ENCODE data around the gene BCR. TPM values are rescaled to one million over a fixed set of nuclear protein-coding genes. Genes with fewer than 3 reads are reported as not detected.

The BCR gene
- total RNA-seq, 1 experiment from 2014 or later: 129 TPM

DNA sequence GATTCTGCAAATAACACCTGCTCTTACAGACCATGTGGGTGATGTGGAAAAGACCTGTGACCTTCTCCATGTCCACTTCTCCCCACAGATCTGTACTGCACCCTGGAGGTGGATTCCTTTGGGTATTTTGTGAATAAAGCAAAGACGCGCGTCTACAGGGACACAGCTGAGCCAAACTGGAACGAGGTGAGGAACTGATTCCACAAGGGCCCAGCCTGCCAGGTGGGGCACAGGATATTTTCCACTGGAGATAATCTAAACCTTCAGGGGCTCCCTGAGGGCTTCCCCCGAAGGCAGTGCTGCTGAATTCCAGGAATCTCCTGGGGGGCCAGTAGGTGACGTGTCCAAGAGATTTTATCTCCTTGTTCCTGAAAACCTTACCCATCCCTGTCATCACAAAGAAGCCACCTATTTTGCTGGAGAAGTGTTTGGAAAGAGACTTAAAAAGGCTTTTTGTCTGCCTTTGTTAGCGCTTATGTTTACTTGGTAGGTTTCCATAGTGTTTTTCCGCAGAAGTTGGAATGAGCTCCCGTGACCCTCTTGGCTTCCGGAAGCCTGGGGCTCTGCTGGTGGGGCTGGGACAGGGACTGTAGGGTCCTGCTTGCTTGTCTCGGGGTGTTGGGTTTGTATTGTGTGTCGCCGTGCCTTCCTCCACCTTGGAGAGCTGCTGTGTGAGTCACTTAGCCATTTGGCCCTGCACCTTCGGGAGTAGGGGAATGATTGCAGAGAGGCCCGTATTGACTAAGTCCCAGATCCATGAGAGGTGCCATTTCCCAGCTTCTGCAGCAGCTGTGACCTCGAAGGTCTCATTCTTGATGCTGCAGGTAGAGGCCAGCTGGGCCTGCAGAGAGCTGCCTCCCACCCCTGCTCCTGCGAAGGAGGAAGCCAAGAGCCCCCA, 112.4 kb downstream of the BCR start:
- H3K36me3 Mint-ChIP-seq: peaks cover 69% of the 10 kb centered on the region
- no peaks in the 10 kb centered on the region for H3K27me3 Mint-ChIP-seq (ENCODE audit: low read depth)
- H3K4me1 Mint-ChIP-seq: no peaks in the 10 kb centered on the region
- no peak overlapping the region for H3K4me3 Mint-ChIP-seq
- CTCF ChIA-PET: no interaction called here
- ATAC-seq (no peak), DNase-seq (ENCODE audit: low spot score) (no peak)
- no peak for TF ChIP-seq GRHL2 (CRISPR knock-in tag; IDR thresholded peaks at IDR 0.05; ENCODE audit: insufficient replicate concordance, severe bottlenecking)
- no peak for TF ChIP-seq TEAD4 (CRISPR knock-in tag; IDR thresholded peaks at IDR 0.05)
- no peak for TF ChIP-seq MXD4 (CRISPR knock-in tag; IDR thresholded peaks at IDR 0.05; ENCODE audit: borderline replicate concordance)
- TF ChIP-seq NR3C1 (CRISPR knock-in tag; conservative IDR thresholded peaks at IDR 0.05; ENCODE audit: low read depth): no peak
- no peak for TF ChIP-seq TCF7 (CRISPR knock-in tag; IDR thresholded peaks at IDR 0.05; ENCODE audit: low read depth)
- no peak for TF ChIP-seq TEAD1 (CRISPR knock-in tag; IDR thresholded peaks at IDR 0.05)
- POLR2A ChIA-PET: no interaction called here
- no peaks in the 10 kb centered on the region for H3K9me3 Mint-ChIP-seq
- H3K27ac Mint-ChIP-seq: no peak overlapping the region

DNA sequence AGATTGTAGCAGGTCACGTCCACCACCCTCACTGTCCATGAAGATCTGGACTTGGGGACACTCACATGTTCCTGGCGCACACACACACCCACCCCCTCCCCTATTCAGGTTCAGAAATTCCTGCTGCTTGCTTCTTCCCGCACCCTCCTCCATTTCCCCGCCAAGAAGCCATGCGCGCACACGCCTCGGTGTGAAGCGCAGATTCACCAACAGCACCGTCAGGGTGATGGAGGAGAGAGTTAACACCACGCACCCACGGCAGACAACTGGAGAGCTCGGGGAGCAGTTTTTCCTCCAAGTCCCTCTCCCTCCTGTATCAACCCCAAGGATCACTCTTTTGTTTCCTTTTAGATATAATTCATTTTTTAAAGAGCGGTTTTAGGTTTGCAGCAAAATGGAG, 113.4 kb downstream of the BCR start:
- Mint-ChIP-seq H3K36me3 (peaks cover 76% of the 10 kb centered on the region), H3K4me1 (no peaks in the 10 kb centered on the region), H3K27ac (no peak overlapping the region), H3K9me3 (no peaks in the 10 kb centered on the region), H3K27me3 (ENCODE audit: low read depth) (no peaks in the 10 kb centered on the region), H3K4me3 (no peak overlapping the region)
- ATAC-seq (no peak), DNase-seq (ENCODE audit: low spot score) (no peak)
- no peak for TF ChIP-seq NR1H2 (CRISPR knock-in tag; IDR thresholded peaks at IDR 0.05)
- TF ChIP-seq, protein P1, sequence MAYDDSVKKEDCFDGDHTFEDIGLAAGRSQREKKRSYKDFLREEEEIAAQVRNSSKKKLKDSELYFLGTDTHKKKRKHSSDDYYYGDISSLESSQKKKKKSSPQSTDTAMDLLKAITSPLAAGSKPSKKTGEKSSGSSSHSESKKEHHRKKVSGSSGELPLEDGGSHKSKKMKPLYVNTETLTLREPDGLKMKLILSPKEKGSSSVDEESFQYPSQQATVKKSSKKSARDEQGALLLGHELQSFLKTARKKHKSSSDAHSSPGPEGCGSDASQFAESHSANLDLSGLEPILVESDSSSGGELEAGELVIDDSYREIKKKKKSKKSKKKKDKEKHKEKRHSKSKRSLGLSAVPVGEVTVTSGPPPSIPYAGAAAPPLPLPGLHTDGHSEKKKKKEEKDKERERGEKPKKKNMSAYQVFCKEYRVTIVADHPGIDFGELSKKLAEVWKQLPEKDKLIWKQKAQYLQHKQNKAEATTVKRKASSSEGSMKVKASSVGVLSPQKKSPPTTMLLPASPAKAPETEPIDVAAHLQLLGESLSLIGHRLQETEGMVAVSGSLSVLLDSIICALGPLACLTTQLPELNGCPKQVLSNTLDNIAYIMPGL (CRISPR knock-in tag; IDR thresholded peaks at IDR 0.05): no peak
- TF ChIP-seq, protein P2, sequence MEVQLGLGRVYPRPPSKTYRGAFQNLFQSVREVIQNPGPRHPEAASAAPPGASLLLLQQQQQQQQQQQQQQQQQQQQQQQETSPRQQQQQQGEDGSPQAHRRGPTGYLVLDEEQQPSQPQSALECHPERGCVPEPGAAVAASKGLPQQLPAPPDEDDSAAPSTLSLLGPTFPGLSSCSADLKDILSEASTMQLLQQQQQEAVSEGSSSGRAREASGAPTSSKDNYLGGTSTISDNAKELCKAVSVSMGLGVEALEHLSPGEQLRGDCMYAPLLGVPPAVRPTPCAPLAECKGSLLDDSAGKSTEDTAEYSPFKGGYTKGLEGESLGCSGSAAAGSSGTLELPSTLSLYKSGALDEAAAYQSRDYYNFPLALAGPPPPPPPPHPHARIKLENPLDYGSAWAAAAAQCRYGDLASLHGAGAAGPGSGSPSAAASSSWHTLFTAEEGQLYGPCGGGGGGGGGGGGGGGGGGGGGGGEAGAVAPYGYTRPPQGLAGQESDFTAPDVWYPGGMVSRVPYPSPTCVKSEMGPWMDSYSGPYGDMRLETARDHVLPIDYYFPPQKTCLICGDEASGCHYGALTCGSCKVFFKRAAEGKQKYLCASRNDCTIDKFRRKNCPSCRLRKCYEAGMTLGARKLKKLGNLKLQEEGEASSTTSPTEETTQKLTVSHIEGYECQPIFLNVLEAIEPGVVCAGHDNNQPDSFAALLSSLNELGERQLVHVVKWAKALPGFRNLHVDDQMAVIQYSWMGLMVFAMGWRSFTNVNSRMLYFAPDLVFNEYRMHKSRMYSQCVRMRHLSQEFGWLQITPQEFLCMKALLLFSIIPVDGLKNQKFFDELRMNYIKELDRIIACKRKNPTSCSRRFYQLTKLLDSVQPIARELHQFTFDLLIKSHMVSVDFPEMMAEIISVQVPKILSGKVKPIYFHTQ (CRISPR knock-in tag; IDR thresholded peaks at IDR 0.05): no peak
- TF ChIP-seq, protein P3, sequence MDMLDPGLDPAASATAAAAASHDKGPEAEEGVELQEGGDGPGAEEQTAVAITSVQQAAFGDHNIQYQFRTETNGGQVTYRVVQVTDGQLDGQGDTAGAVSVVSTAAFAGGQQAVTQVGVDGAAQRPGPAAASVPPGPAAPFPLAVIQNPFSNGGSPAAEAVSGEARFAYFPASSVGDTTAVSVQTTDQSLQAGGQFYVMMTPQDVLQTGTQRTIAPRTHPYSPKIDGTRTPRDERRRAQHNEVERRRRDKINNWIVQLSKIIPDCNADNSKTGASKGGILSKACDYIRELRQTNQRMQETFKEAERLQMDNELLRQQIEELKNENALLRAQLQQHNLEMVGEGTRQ (CRISPR knock-in tag; IDR thresholded peaks at IDR 0.05): no peak
- no peak for TF ChIP-seq GRHL2 (CRISPR knock-in tag; IDR thresholded peaks at IDR 0.05; ENCODE audit: insufficient replicate concordance, severe bottlenecking)
- TF ChIP-seq RORB (CRISPR knock-in tag; IDR thresholded peaks at IDR 0.05): no peak
- no peak for TF ChIP-seq ESRRA (CRISPR knock-in tag; IDR thresholded peaks at IDR 0.05; ENCODE audit: borderline replicate concordance)
- no peak for TF ChIP-seq ZNF317 (CRISPR knock-in tag; IDR thresholded peaks at IDR 0.05; ENCODE audit: borderline replicate concordance, low read depth)
- no peak for TF ChIP-seq MXD4 (CRISPR knock-in tag; IDR thresholded peaks at IDR 0.05; ENCODE audit: borderline replicate concordance)
- no peak for TF ChIP-seq CREM (CRISPR knock-in tag; IDR thresholded peaks at IDR 0.05)
- TF ChIP-seq JUN (CRISPR knock-in tag; IDR thresholded peaks at IDR 0.05): no peak
- no peak for TF ChIP-seq ZNF671 (CRISPR knock-in tag; IDR thresholded peaks at IDR 0.05)
- POLR2A ChIA-PET: no interaction called here
- CTCF ChIA-PET: interaction anchor here (1.6 kb wide), 1 partner anchor 12 kb away, joined by 4 read pairs; no protein-coding TSS in a partner anchor

DNA sequence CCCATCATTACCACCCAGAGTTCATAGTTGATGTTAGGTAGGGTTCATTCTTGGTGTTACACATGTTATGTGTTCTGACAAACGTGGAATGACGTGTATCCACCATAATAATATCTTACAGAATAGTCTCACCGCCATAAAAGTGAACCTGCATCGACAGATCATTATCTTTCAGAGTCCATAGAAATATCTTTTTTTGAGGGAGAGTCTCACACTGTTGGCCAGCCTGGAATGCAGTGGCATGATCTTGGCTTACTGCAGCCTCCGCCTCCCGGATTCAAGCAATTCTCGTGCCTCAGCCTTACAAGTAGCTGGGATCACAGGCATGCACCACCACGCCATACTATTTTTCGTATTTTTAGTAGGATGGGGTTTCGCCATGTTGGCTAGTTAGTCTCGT, 113.9 kb downstream of the BCR start:
- DNase-seq (ENCODE audit: low spot score) (no peak), ATAC-seq (no peak)
- H3K4me1 Mint-ChIP-seq: no peaks in the 10 kb centered on the region
- POLR2A ChIA-PET: no interaction called here
- no peak overlapping the region for H3K4me3 Mint-ChIP-seq
- TF ChIP-seq ZNF317 (CRISPR knock-in tag; IDR thresholded peaks at IDR 0.05; ENCODE audit: borderline replicate concordance, low read depth) (no peak), RORB (CRISPR knock-in tag; IDR thresholded peaks at IDR 0.05) (no peak), GRHL2 (CRISPR knock-in tag; IDR thresholded peaks at IDR 0.05; ENCODE audit: insufficient replicate concordance, severe bottlenecking) (no peak), GTF2I (CRISPR knock-in tag; conservative IDR thresholded peaks at IDR 0.05) (no peak), CREB1 (CRISPR knock-in tag; IDR thresholded peaks at IDR 0.05) (no peak)
- TF ChIP-seq, protein P4, sequence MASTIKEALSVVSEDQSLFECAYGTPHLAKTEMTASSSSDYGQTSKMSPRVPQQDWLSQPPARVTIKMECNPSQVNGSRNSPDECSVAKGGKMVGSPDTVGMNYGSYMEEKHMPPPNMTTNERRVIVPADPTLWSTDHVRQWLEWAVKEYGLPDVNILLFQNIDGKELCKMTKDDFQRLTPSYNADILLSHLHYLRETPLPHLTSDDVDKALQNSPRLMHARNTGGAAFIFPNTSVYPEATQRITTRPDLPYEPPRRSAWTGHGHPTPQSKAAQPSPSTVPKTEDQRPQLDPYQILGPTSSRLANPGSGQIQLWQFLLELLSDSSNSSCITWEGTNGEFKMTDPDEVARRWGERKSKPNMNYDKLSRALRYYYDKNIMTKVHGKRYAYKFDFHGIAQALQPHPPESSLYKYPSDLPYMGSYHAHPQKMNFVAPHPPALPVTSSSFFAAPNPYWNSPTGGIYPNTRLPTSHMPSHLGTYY (CRISPR knock-in tag; IDR thresholded peaks at IDR 0.05): no peak
- TF ChIP-seq, protein P5, sequence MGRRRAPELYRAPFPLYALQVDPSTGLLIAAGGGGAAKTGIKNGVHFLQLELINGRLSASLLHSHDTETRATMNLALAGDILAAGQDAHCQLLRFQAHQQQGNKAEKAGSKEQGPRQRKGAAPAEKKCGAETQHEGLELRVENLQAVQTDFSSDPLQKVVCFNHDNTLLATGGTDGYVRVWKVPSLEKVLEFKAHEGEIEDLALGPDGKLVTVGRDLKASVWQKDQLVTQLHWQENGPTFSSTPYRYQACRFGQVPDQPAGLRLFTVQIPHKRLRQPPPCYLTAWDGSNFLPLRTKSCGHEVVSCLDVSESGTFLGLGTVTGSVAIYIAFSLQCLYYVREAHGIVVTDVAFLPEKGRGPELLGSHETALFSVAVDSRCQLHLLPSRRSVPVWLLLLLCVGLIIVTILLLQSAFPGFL (CRISPR knock-in tag; IDR thresholded peaks at IDR 0.05; ENCODE audit: borderline replicate concordance): no peak
- TF ChIP-seq, protein P6, sequence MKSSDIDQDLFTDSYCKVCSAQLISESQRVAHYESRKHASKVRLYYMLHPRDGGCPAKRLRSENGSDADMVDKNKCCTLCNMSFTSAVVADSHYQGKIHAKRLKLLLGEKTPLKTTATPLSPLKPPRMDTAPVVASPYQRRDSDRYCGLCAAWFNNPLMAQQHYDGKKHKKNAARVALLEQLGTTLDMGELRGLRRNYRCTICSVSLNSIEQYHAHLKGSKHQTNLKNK (CRISPR knock-in tag; IDR thresholded peaks at IDR 0.05): no peak
- H3K27ac Mint-ChIP-seq: no peak overlapping the region
- no peaks in the 10 kb centered on the region for H3K27me3 Mint-ChIP-seq (ENCODE audit: low read depth)
- peaks cover 78% of the 10 kb centered on the region for H3K36me3 Mint-ChIP-seq
- H3K9me3 Mint-ChIP-seq: no peaks in the 10 kb centered on the region
- CTCF ChIA-PET: interaction anchor here (1.6 kb wide), 1 partner anchor 12 kb away, joined by 4 read pairs; no protein-coding TSS in a partner anchor

Measured in WTC11 (cell line).